ENCODE measurements around the gene INTS3.
A peak's percentile ranks its signal among the peaks of the same experiment; 100 is the strongest.
"Not testable (repeated sequence)": the region's sequence is repeated elsewhere in the genome, so short reads cannot be mapped to it uniquely, and the experiment has no call there.

The INTS3 gene

GRCh38 chr1:153760440-153760839 lies 32.6 kb downstream of the INTS3 start:
- DNase-seq = no peak

GRCh38 chr1:153763365-153764225 lies 35.7 kb downstream of the INTS3 start:
- DNase-seq = no peak

- DNase-seq = no peak
Measured at GRCh38 chr1:153764310-153764709, 36.5 kb downstream of the INTS3 start.

GRCh38 chr1:153766663-153767062 lies 38.8 kb downstream of the INTS3 start:
- DNase-seq = not testable (repeated sequence)

- no peak for DNase-seq
Measured at GRCh38 chr1:153767519-153767918, 39.7 kb downstream of the INTS3 start.

GRCh38 chr1:153768316-153769181 lies 40.7 kb downstream of the INTS3 start:
- no peak for DNase-seq

GRCh38 chr1:153769221-153769620 lies 41.4 kb downstream of the INTS3 start:
- no peak for DNase-seq

GRCh38 chr1:153770797-153771196 lies 42.9 kb downstream of the INTS3 start:
- no peak for DNase-seq

GRCh38 chr1:153771261-153771660 lies 43.4 kb downstream of the INTS3 start:
- no peak for DNase-seq

GRCh38 chr1:153771841-153772593 lies 44.2 kb downstream of the INTS3 start:
- DNase-seq = no peak

GRCh38 chr1:153773096-153773921 lies 45.5 kb downstream of the INTS3 start:
- no peak for DNase-seq

- no peak for DNase-seq
Measured at GRCh38 chr1:153774026-153774595, 46.3 kb downstream of the INTS3 start.

GRCh38 chr1:153774780-153775457 lies 47.1 kb downstream of the INTS3 start, which contains the start of gene SLC27A3:
SLC27A3 (plus strand) TSS chr1:153775407; CDS start chr1:153775498, 91 bp downstream.
- DNase-seq = no peak

GRCh38 chr1:153775458-153776327 lies 47.8 kb downstream of the INTS3 start:
- DNase-seq = peak; percentile 69

GRCh38 chr1:153776352-153776751 lies 48.5 kb downstream of the INTS3 start:
- no peak for DNase-seq

GRCh38 chr1:153776845-153777370 lies 49.1 kb downstream of the INTS3 start:
- no peak for DNase-seq

GRCh38 chr1:153777648-153778047 lies 49.8 kb downstream of the INTS3 start:
- no peak for DNase-seq

- DNase-seq = no peak
Measured at GRCh38 chr1:153778051-153778823, 50.4 kb downstream of the INTS3 start.

Measured in activated CD4-positive, alpha-beta T cell treated with anti-CD3 and anti-CD28 coated beads for 48 hours (primary cell).